ENCODE results near the gene REM1. TPM values are rescaled to one million over a fixed set of nuclear protein-coding genes. Genes with fewer than 3 reads are reported as not detected.
"Not testable (repeated sequence)": the region's sequence is repeated elsewhere in the genome, so short reads cannot be mapped to it uniquely, and the experiment has no call there.

REM1 gene
- total RNA-seq, 2 experiments from 2014 or later: not detected

- Mint-ChIP-seq H3K36me3 (ENCODE audit: low read depth) (peaks cover 21% of the 10 kb centered on the region), H3K27ac (no peak overlapping the region), H3K4me1 (peaks cover 24% of the 10 kb centered on the region), H3K9me3 (no peaks in the 10 kb centered on the region), H3K4me3 (no peak overlapping the region), H3K27me3 (no peaks in the 10 kb centered on the region)
- POLR2A ChIA-PET: interaction anchor here (0.9 to 1.7 kb wide), 5 partner anchors 28 to 88 kb away, joined by 3 to 6 read pairs (median 5); partner anchors contain the start of gene ID1
- peak; percentile 53 for DNase-seq
- CTCF ChIA-PET: interaction anchor here (1.1 kb wide), 1 partner anchor 96 kb away, joined by 8 read pairs; no protein-coding TSS in a partner anchor
These were observed 41.6 kb downstream of the REM1 start for GRCh38 chr20:31516651-31517050.

GRCh38 chr20:31517373-31517772 is 42.3 kb downstream of the REM1 start:
- Mint-ChIP-seq H3K9me3 (no peaks in the 10 kb centered on the region), H3K27me3 (no peaks in the 10 kb centered on the region), H3K27ac (no peak overlapping the region), H3K4me1 (peaks cover 29% of the 10 kb centered on the region), H3K36me3 (ENCODE audit: low read depth) (peaks cover 24% of the 10 kb centered on the region), H3K4me3 (no peak overlapping the region)
- DNase-seq: no peak
- ChIA-PET POLR2A (interaction anchor here (0.9 to 1.5 kb wide), 2 partner anchors 21 to 45 kb away, joined by 3 read pairs; no protein-coding TSS in a partner anchor), CTCF (no interaction called here)

- not testable (repeated sequence) for DNase-seq, H3K27me3 Mint-ChIP-seq, H3K9me3 Mint-ChIP-seq, H3K4me3 Mint-ChIP-seq, H3K27ac Mint-ChIP-seq
- peaks cover 36% of the 10 kb centered on the region for H3K36me3 Mint-ChIP-seq (ENCODE audit: low read depth)
- POLR2A ChIA-PET: interaction anchor here (1.3 to 1.4 kb wide), 2 partner anchors 21 to 25 kb away, joined by 4 to 6 read pairs; a partner anchor contains a TSS
- CTCF ChIA-PET: interaction anchor here (1.2 to 2.0 kb wide), 3 partner anchors 18 to 91 kb away, joined by 3 to 12 read pairs (median 7); no protein-coding TSS in a partner anchor
- H3K4me1 Mint-ChIP-seq: peaks cover 36% of the 10 kb centered on the region
These were observed 46.2 kb downstream of the REM1 start for GRCh38 chr20:31521267-31521666.

GRCh38 chr20:31522731-31523130 is 47.6 kb downstream of the REM1 start:
- peaks cover 36% of the 10 kb centered on the region for H3K4me1 Mint-ChIP-seq
- H3K27me3 Mint-ChIP-seq: no peaks in the 10 kb centered on the region
- ChIA-PET POLR2A (no interaction called here), CTCF (interaction anchor here (0.9 to 1.3 kb wide), 2 partner anchors 10 to 90 kb away, joined by 3 read pairs; no protein-coding TSS in a partner anchor)
- no peaks in the 10 kb centered on the region for H3K9me3 Mint-ChIP-seq
- no peak for DNase-seq
- peaks cover 49% of the 10 kb centered on the region for H3K36me3 Mint-ChIP-seq (ENCODE audit: low read depth)
- H3K4me3 Mint-ChIP-seq: no peak overlapping the region
- no peak overlapping the region for H3K27ac Mint-ChIP-seq

- peaks cover 55% of the 10 kb centered on the region for H3K36me3 Mint-ChIP-seq (ENCODE audit: low read depth)
- no peak overlapping the region for H3K4me3 Mint-ChIP-seq
- ChIA-PET CTCF (interaction anchor here (1.1 kb wide), 1 partner anchor 20 kb away, joined by 3 read pairs; no protein-coding TSS in a partner anchor), POLR2A (no interaction called here)
- no peak for DNase-seq
- H3K27me3 Mint-ChIP-seq: no peaks in the 10 kb centered on the region
- H3K4me1 Mint-ChIP-seq: peaks cover 36% of the 10 kb centered on the region
- no peak overlapping the region for H3K27ac Mint-ChIP-seq
- H3K9me3 Mint-ChIP-seq: no peaks in the 10 kb centered on the region
These were observed 48.5 kb downstream of the REM1 start for GRCh38 chr20:31523361-31524283.

GRCh38 chr20:31527266-31527665 is 52.2 kb downstream of the REM1 start:
- POLR2A ChIA-PET: no interaction called here
- DNase-seq: no peak
- Mint-ChIP-seq H3K27ac (no peak overlapping the region), H3K4me1 (peaks cover 12% of the 10 kb centered on the region), H3K4me3 (no peak overlapping the region), H3K27me3 (no peaks in the 10 kb centered on the region), H3K36me3 (ENCODE audit: low read depth) (peaks cover 60% of the 10 kb centered on the region), H3K9me3 (no peaks in the 10 kb centered on the region)
- CTCF ChIA-PET: interaction anchor here (1.5 kb wide), 1 partner anchor 86 kb away, joined by 5 read pairs; no protein-coding TSS in a partner anchor

Other genes with a start within 250 kb of the REM1 start
- not detected for gene DEFB115, start 217.6 kb upstream of the REM1 start, total RNA-seq
- gene DEFB116, start 166.7 kb upstream of the REM1 start, total RNA-seq: not detected
- gene DEFB118, start 106.7 kb upstream of the REM1 start, total RNA-seq: not detected
- not detected for gene DEFB119, start 84.7 kb upstream of the REM1 start, total RNA-seq
- not detected for gene DEFB121, start 69.1 kb upstream of the REM1 start, total RNA-seq
- gene DEFB123, start 34.7 kb upstream of the REM1 start, total RNA-seq: not detected
- not detected for gene DEFB124, start 161 bp upstream of the REM1 start, total RNA-seq
- 100 to 1,000 TPM; 162 to 165 TPM for gene HM13, start 39.2 kb downstream of the REM1 start, total RNA-seq
- under 1 TPM; 0.48 to 0.58 TPM for gene ID1, start 130.0 kb downstream of the REM1 start, total RNA-seq
- not detected for gene COX4I2, start 162.6 kb downstream of the REM1 start, total RNA-seq
- 10 to 100 TPM; 67.7 to 72.5 TPM for gene BCL2L1, start 247.6 kb downstream of the REM1 start, total RNA-seq